ENCODE measurements around the gene TMEM187.

The TMEM187 gene

DNA sequence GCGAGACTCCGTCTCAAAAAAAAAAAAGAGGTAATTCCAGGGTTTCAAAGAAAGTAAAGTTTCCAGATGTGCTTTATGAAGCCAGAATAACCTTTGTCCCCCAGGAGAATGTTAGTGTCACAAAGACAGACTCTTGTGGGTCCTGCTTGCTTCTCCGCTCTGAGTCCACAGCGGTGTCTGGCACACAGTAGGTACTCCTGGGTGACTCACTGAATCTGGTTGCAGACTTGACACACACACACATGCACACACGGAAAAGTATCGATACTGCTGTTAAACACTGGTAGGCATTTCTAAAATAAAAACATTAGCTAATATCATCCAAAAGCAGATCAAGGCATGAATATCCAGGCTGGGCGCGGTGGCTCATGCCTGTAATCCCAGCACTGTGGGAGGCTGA is 22.9 kb downstream of the TMEM187 start:
- no peaks in the 10 kb centered on the region for H3K27me3 ChIP-seq
- H3K36me3 ChIP-seq = no peaks in the 10 kb centered on the region
- no peaks in the 10 kb centered on the region for H3K9me3 ChIP-seq
- peaks cover 26 to 43% of the 10 kb centered on the region in 2 experiments for H3K4me1 ChIP-seq (ENCODE audit: control insufficient read depth in 1 of 2, insufficient read depth in 1 of 2, low read depth in 1 of 2, low read length in 1 of 2)
- no peak overlapping the region for H3K27ac ChIP-seq
- H3K4me3 ChIP-seq (ENCODE audit: low read depth in 1 of 2, low read length in 1 of 2) = no peak overlapping the region
- TF ChIP-seq, protein P1, sequence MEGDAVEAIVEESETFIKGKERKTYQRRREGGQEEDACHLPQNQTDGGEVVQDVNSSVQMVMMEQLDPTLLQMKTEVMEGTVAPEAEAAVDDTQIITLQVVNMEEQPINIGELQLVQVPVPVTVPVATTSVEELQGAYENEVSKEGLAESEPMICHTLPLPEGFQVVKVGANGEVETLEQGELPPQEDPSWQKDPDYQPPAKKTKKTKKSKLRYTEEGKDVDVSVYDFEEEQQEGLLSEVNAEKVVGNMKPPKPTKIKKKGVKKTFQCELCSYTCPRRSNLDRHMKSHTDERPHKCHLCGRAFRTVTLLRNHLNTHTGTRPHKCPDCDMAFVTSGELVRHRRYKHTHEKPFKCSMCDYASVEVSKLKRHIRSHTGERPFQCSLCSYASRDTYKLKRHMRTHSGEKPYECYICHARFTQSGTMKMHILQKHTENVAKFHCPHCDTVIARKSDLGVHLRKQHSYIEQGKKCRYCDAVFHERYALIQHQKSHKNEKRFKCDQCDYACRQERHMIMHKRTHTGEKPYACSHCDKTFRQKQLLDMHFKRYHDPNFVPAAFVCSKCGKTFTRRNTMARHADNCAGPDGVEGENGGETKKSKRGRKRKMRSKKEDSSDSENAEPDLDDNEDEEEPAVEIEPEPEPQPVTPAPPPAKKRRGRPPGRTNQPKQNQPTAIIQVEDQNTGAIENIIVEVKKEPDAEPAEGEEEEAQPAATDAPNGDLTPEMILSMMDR (IDR thresholded peaks at IDR 0.05) = no peak

DNA sequence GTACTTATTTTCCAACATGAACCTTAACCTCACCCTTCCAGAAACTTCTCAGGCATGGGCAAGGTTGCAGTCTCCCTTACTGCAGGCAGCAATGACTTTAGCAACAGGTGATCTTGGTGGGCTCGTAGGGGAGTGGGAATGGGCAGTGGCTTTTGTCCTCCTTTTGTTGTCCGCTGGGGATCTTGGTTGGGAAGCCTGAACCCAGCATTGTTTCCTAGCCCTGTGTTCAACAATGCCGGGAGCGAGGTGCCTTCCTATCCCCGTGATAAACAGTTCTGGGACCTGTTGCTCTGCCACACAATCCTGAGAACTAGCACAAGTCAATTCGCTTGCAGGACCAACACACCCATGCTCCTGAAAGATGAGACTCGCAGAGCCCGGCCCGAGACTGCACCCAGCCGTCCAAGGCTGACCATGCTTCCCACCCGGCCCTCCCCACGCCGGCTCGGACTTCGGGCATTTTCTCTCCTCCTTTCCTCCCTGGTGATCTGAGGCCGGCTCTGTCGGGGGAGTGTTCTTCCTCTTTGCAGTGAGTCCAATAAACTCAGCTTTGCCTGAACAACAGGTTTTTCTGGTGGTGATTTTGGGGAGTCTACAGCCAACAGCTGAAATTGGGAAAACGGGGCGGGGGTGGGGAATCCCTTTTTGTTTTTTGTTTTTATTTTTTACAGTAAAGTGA is 26.9 kb downstream of the TMEM187 start:
- no peaks in the 10 kb centered on the region for H3K9me3 ChIP-seq
- no peaks in the 10 kb centered on the region for H3K36me3 ChIP-seq
- TF ChIP-seq, protein P1 (IDR thresholded peaks at IDR 0.05) = no peak
- peaks cover 46 to 54% of the 10 kb centered on the region in 2 experiments for H3K4me1 ChIP-seq (ENCODE audit: control insufficient read depth in 1 of 2, insufficient read depth in 1 of 2, low read depth in 1 of 2, low read length in 1 of 2)
- H3K27me3 ChIP-seq = no peaks in the 10 kb centered on the region
- no peak overlapping the region for H3K4me3 ChIP-seq (ENCODE audit: low read depth in 1 of 2, low read length in 1 of 2)
- H3K27ac ChIP-seq = peak overlapping the region; percentile 95

DNA sequence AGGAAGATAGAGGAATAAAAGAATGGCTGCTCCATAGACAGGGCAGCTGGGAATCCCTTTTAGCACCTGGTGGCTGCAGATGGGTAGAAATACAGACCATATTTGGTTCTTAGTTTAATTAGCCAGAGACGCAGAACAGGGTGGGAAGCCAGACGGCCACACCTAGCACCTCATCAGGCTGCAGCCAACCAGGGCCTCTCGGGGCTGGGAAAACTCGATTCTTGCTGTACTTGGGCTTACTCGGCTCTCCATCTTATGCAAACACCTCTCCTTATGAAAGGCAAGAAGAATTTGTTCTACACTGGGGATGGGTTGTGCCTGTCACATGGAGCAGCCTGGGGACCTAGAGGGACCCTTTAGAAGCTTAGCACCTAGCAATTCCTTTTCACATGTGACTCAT is 27.5 kb downstream of the TMEM187 start:
- Histone ChIP-seq H3K9me3 (no peaks in the 10 kb centered on the region), H3K4me3 (ENCODE audit: low read depth in 1 of 2, low read length in 1 of 2) (no peak overlapping the region), H3K27ac (peak overlapping the region; percentile 95), H3K27me3 (no peaks in the 10 kb centered on the region), H3K36me3 (no peaks in the 10 kb centered on the region), H3K4me1 (ENCODE audit: control insufficient read depth in 1 of 2, insufficient read depth in 1 of 2, low read depth in 1 of 2, low read length in 1 of 2) (peaks cover 46 to 54% of the 10 kb centered on the region in 2 experiments)
- TF ChIP-seq, protein P1 (IDR thresholded peaks at IDR 0.05) = no peak

DNA sequence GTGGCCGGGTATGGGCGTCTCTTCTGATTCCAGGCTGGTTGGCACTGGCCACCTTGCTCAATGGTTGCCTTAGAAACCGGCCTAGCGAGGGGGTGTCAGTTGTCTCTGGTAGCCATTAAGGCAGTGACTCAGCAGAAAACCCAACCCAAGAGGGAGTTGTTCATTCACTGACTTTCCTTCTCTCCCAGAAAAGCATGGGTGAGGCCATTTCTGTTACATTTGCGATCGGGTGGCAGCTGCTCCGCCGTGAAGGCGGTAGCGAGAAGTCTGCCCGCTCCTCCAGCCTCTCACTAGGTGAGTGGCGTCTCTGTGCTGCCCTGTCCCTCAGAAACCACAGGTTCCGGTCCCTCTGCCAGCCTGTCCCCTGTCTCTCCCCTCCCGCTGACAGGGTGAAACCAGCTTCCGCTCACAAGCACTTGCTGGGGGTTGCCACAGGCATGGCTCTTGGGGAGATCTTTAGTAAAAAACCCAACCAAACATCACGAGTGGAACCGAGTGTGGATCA is 29.7 kb downstream of the TMEM187 start:
- Histone ChIP-seq H3K4me1 (ENCODE audit: control insufficient read depth in 1 of 2, insufficient read depth in 1 of 2, low read depth in 1 of 2, low read length in 1 of 2) (peaks cover 46 to 54% of the 10 kb centered on the region in 2 experiments), H3K27me3 (no peaks in the 10 kb centered on the region), H3K27ac (peak overlapping the region; percentile 95), H3K36me3 (no peaks in the 10 kb centered on the region), H3K4me3 (ENCODE audit: low read depth in 1 of 2, low read length in 1 of 2) (peak overlapping the region; percentile 45 to 59), H3K9me3 (no peaks in the 10 kb centered on the region)
- TF ChIP-seq, protein P1 (IDR thresholded peaks at IDR 0.05) = no peak

DNA sequence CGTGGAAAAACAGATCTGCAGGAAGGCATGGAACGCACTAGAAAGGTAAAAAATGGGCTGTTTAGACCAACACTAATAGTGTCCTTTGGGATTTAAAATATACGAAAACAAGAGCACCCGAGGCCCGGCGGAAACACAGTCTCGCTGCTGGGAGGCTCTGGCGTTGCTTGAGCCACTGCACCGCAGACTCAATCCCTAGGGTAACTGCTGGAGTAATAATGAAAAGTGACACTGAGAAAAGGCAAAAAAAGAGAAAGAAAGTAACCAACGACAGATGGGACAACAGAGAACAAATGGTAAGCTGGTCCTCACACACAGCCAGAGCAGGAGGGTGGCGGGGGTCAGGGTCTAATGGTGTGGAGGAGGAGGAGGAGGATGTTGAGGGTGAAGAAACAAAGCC is 31.8 kb downstream of the TMEM187 start:
- H3K4me3 ChIP-seq (ENCODE audit: low read depth in 1 of 2, low read length in 1 of 2) = no peak overlapping the region
- no peaks in the 10 kb centered on the region for H3K9me3 ChIP-seq
- H3K36me3 ChIP-seq = no peaks in the 10 kb centered on the region
- H3K27me3 ChIP-seq = no peaks in the 10 kb centered on the region
- peak overlapping the region; percentile 95 for H3K27ac ChIP-seq
- TF ChIP-seq, protein P1 (IDR thresholded peaks at IDR 0.05) = no peak
- H3K4me1 ChIP-seq (ENCODE audit: control insufficient read depth in 1 of 2, insufficient read depth in 1 of 2, low read depth in 1 of 2, low read length in 1 of 2) = peaks cover 39 to 41% of the 10 kb centered on the region in 2 experiments
